Measurements from ENCODE around the gene LMOD2. TPM values are rescaled to one million over a fixed set of nuclear protein-coding genes. Genes with fewer than 3 reads are reported as not detected.

LMOD2 gene
- total RNA-seq (19.7 and 24.3 TPM in 2 replicates), polyA plus RNA-seq (13.6 and 19.8 TPM in 2 replicates)

GRCh38 chr7:123655614-123656013 lies at the start of gene LMOD2:
Gene LMOD2, plus strand, starts transcription at chr7:123655866. Its CDS starts 98 bp downstream, at chr7:123655964.
- Histone ChIP-seq H3K27ac (peak within 1 kb of the TSS; percentile 90), H3K4me3 (peak within 1 kb of the TSS; percentile 16), H3K27me3 (no peaks in the 10 kb centered on the region), H3K9me3 (ENCODE audit: low read depth) (no peaks in the 10 kb centered on the region), H3K36me3 (no peaks in the 10 kb centered on the region), H3K4me1 (ENCODE audit: low read depth) (peaks cover 27% of the 10 kb centered on the region)
- TF ChIP-seq CTCF (IDR thresholded peaks at IDR 0.05; ENCODE audit: low read depth, low read length): no peak
- peak in 1 of 2 donors; percentile 66 for DNase-seq (ENCODE audit: low read depth in 1 of 2, low spot score in 1 of 2)

GRCh38 chr7:123607423-123607975 lies 48.2 kb upstream of the LMOD2 start:
- peaks cover 11% of the 10 kb centered on the region for H3K4me1 ChIP-seq (ENCODE audit: low read depth)
- no peak for DNase-seq (ENCODE audit: low read depth in 1 of 2, low spot score in 1 of 2)
- no peak overlapping the region for H3K27ac ChIP-seq
- H3K9me3 ChIP-seq (ENCODE audit: low read depth): no peaks in the 10 kb centered on the region
- no peak overlapping the region for H3K4me3 ChIP-seq
- TF ChIP-seq CTCF (IDR thresholded peaks at IDR 0.05; ENCODE audit: low read depth, low read length): no peak
- no peaks in the 10 kb centered on the region for H3K27me3 ChIP-seq
- H3K36me3 ChIP-seq: no peaks in the 10 kb centered on the region

GRCh38 chr7:123608991-123609882 lies 46.4 kb upstream of the LMOD2 start:
- Histone ChIP-seq H3K9me3 (ENCODE audit: low read depth) (no peaks in the 10 kb centered on the region), H3K27me3 (no peaks in the 10 kb centered on the region), H3K4me1 (ENCODE audit: low read depth) (peaks cover 11% of the 10 kb centered on the region), H3K4me3 (no peak overlapping the region), H3K27ac (peak overlapping the region; percentile 4), H3K36me3 (no peaks in the 10 kb centered on the region)
- no peak for DNase-seq (ENCODE audit: low read depth in 1 of 2, low spot score in 1 of 2)
- TF ChIP-seq CTCF (IDR thresholded peaks at IDR 0.05; ENCODE audit: low read depth, low read length): no peak

DNA sequence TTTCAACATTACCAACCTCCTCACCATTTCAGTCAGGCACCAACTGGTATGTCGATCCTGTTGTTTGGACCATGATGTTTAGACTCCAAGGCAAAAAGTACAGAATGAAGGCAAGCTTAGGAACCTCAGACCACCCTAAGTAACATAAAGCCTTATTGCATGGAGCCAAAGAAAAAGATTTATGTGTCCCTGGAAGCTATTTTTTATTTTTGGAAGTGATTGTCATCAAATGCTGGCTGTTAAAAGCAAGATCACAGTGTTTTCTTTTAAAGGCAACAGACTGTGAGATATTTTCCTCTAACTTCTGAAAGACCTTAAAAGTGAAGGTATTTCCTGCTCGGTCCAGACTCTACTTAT lies 45.8 kb upstream of the LMOD2 start:
- Histone ChIP-seq H3K36me3 (no peaks in the 10 kb centered on the region), H3K4me3 (no peak overlapping the region), H3K27ac (no peak overlapping the region), H3K27me3 (no peaks in the 10 kb centered on the region), H3K4me1 (ENCODE audit: low read depth) (peaks cover 11% of the 10 kb centered on the region), H3K9me3 (ENCODE audit: low read depth) (no peaks in the 10 kb centered on the region)
- DNase-seq (ENCODE audit: low read depth in 1 of 2, low spot score in 1 of 2): no peak
- no peak for TF ChIP-seq CTCF (IDR thresholded peaks at IDR 0.05; ENCODE audit: low read depth, low read length)

- Histone ChIP-seq H3K9me3 (ENCODE audit: low read depth) (no peaks in the 10 kb centered on the region), H3K4me1 (ENCODE audit: low read depth) (peaks cover 19% of the 10 kb centered on the region), H3K4me3 (no peak overlapping the region), H3K36me3 (no peaks in the 10 kb centered on the region), H3K27ac (peak overlapping the region; percentile 25), H3K27me3 (no peaks in the 10 kb centered on the region)
- no peak for TF ChIP-seq CTCF (IDR thresholded peaks at IDR 0.05; ENCODE audit: low read depth, low read length)
- DNase-seq (ENCODE audit: low read depth in 1 of 2, low spot score in 1 of 2): no peak
Observed at GRCh38 chr7:123612024-123612423, 43.6 kb upstream of the LMOD2 start.

Measured in cardiac muscle cell (in vitro differentiated cells and primary cell).